Transverse colon (tissue), 4 donors: Measurements from ENCODE around the gene TMEM117.

ENCODE experiments used
- CTCF ChIP-seq, 5 experiments: fragments of 200-600 bp in 3 of 5; fragments of 450-650 bp in 2 of 5; sonication (generic) in 3 of 5; IDR thresholded peaks; 1 replicate in 2 of 5; 2 replicates in 3 of 5; pipeline ENCODE4 v1.5.1; 2016 to 2017; ENCODE audit warnings: antibody characterized with exemption in 5 of 5, inconsistent platforms in 3 of 5, mild to moderate bottlenecking in 2 of 5, moderate library complexity in 1 of 5
- EP300 ChIP-seq: sonication (generic); formaldehyde crosslinking; IDR thresholded peaks from one replicate; pipeline ENCODE4 v1.6.1; 2017; ENCODE audit warnings: antibody characterized with exemption, low read depth
- POLR2A ChIP-seq: fragments of 450-650 bp; IDR thresholded peaks from one replicate; pipeline ENCODE4 v1.6.1; 2016; ENCODE audit warnings: antibody characterized with exemption, mild to moderate bottlenecking, moderate library complexity
- POLR2AphosphoS5 ChIP-seq, 3 donors: sonication (generic); formaldehyde crosslinking; IDR thresholded peaks; one replicate each; pipeline ENCODE4 v1.6.1; 2016; ENCODE audit warnings: antibody characterized with exemption in 3 of 3

GRCh38 chr12:43898474-43898873 lies 62.6 kb downstream of the TMEM117 start:
- no peak for TF ChIP-seq POLR2A
- TF ChIP-seq CTCF (IDR thresholded peaks at IDR 0.05): no peak
- TF ChIP-seq EP300: no peak
- no peak for TF ChIP-seq POLR2AphosphoS5 (IDR thresholded peaks at IDR 0.05)
